Smooth muscle cell (in vitro differentiated cells): ENCODE results near the gene COTL1. TPM values are rescaled to one million over a fixed set of nuclear protein-coding genes. Genes with fewer than 3 reads are reported as not detected.

Experiments used
- DNase-seq: peaks from one replicate; lab custom pipeline; 2025; ENCODE audit not compliant: unreplicated experiment; lab: John Stamatoyannopoulos, UW
- H2AFZ ChIP-seq: fragments of 200-600 bp; sonication (generic); 2 replicates; pipeline ENCODE4 v1.6.0; 2016; ENCODE audit warnings: antibody characterized with exemption, low read depth, mild to moderate bottlenecking
- H3F3A ChIP-seq: fragments of 200-600 bp; sonication (generic); 2 replicates; pipeline ENCODE4 v1.6.0; 2017; ENCODE audit warnings: antibody characterized with exemption, low read depth
- H3K27ac ChIP-seq: fragments of 200-600 bp; sonication (generic); 2 replicates; pipeline ENCODE4 v1.5.1; 2016; ENCODE audit warnings: low read depth, mild to moderate bottlenecking
- H3K27me3 ChIP-seq: fragments of 200-600 bp; sonication (generic); 2 replicates; pipeline ENCODE4 v1.6.1; 2016; ENCODE audit warnings: low read depth, mild to moderate bottlenecking
- H3K36me3 ChIP-seq: fragments of 200-600 bp; sonication (generic); 2 replicates; pipeline ENCODE4 v1.5.1; 2016; ENCODE audit warnings: low read depth
- H3K4me1 ChIP-seq: fragments of 200-600 bp; sonication (generic); 2 replicates; pipeline ENCODE4 v1.5.1; 2016; ENCODE audit warnings: low read depth
- H3K4me2 ChIP-seq: fragments of 200-600 bp; sonication (generic); 2 replicates; pipeline ENCODE4 v1.6.0; 2016; ENCODE audit warnings: mild to moderate bottlenecking
- H3K4me3 ChIP-seq: fragments of 200-600 bp; sonication (generic); 2 replicates; pipeline ENCODE4 v1.5.1; 2016; ENCODE audit warnings: mild to moderate bottlenecking
- H3K79me2 ChIP-seq: fragments of 200-600 bp; sonication (generic); 2 replicates; pipeline ENCODE4 v1.6.0; 2016; ENCODE audit warnings: low read depth, mild to moderate bottlenecking
- H3K9ac ChIP-seq: fragments of 200-600 bp; sonication (generic); 2 replicates; pipeline ENCODE4 v1.6.0; 2016; ENCODE audit warnings: low read depth
- H3K9me3 ChIP-seq: fragments of 200-600 bp; sonication (generic); replicated peaks from 2 replicates; pipeline ENCODE4 v1.5.1; 2016; ENCODE audit warnings: low read depth
- H4K20me1 ChIP-seq: fragments of 200-600 bp; sonication (generic); 2 replicates; pipeline ENCODE4 v1.6.0; 2016; ENCODE audit warnings: low read depth
- CTCF ChIP-seq: fragments of 200-600 bp; sonication (generic); IDR thresholded peaks from 2 replicates; pipeline ENCODE4 v1.5.1; 2017; ENCODE audit warnings: borderline replicate concordance, mild to moderate bottlenecking, antibody characterized with exemption; ENCODE audit not compliant: insufficient read depth, poor library complexity, severe bottlenecking
- WGBS: methylation state at CpG from one replicate; pipeline ENCODE4 v1.1.7; 2016; ENCODE audit warnings: low lambda C conversion rate; 5-methylcytosine and 5-hydroxymethylcytosine counted together
- polyA plus RNA-seq: library from polyadenylated mRNA; unstranded; fragments of >200 nt; fragmentation: Nextera tagmentation; extraction: Ambion mirVana; gene quantifications from 2 replicates; pipeline ENCODE4 v1.2.1, GENCODE V29; 2016
- total RNA-seq: library from RNA; depleted of rRNA; stranded (reverse); fragments of >200 nt; gene quantifications from 2 replicates; pipeline ENCODE4 v1.2.3, GENCODE V29; 2014

COTL1 gene
- total and polyA plus RNA-seq, 2 experiments from 2014 or later = 81.2 to 233 TPM

GRCh38 chr16:84563064-84563715 is 54.7 kb downstream of the COTL1 start:
- Histone ChIP-seq H3F3A (no peaks in the 10 kb centered on the region), H3K4me3 (no peak overlapping the region), H3K27me3 (no peaks in the 10 kb centered on the region), H2AFZ (no peak overlapping the region), H3K36me3 (no peaks in the 10 kb centered on the region), H3K27ac (no peak overlapping the region), H3K9me3 (no peaks in the 10 kb centered on the region), H4K20me1 (no peaks in the 10 kb centered on the region), H3K79me2 (no peaks in the 10 kb centered on the region), H3K4me2 (no peak overlapping the region), H3K4me1 (no peaks in the 10 kb centered on the region), H3K9ac (no peak overlapping the region)
- no peak for DNase-seq
- WGBS = 85% methylated on average over 7 of the region's 7 CpGs
- TF ChIP-seq CTCF = no peak

- Histone ChIP-seq H3K79me2 (no peaks in the 10 kb centered on the region), H3K4me1 (no peaks in the 10 kb centered on the region), H3F3A (no peaks in the 10 kb centered on the region), H3K4me3 (no peak overlapping the region), H3K27me3 (no peaks in the 10 kb centered on the region), H4K20me1 (no peaks in the 10 kb centered on the region), H3K9ac (no peak overlapping the region), H3K27ac (no peak overlapping the region), H3K9me3 (no peaks in the 10 kb centered on the region), H3K36me3 (no peaks in the 10 kb centered on the region), H2AFZ (no peak overlapping the region), H3K4me2 (no peak overlapping the region)
- DNase-seq = no peak
- 93% methylated on average over 16 of the region's 16 CpGs for WGBS
- no peak for TF ChIP-seq CTCF
Observed at GRCh38 chr16:84562174-84562815, 55.6 kb downstream of the COTL1 start.

DNA sequence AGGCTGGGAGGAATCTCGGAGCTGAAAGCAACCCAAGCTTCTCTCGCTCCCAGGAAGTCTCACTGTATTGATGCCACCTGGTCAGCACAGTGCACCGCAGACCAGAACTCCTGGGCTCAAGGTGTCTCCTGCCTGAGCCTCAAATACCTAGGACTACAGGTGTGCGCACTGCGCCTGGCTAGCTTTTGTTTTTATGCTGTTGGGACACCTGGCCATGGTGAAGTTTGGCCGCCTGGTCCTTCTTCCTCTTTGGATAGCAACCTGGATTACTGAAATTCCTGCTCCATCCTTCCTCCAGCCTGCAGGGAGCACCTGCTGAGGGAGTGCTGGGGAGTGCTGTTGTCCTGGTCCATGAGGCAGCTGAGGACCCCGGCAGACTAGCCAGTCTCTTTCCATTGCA is 56.6 kb downstream of the COTL1 start:
- Histone ChIP-seq H3K9ac (no peak overlapping the region), H3F3A (no peaks in the 10 kb centered on the region), H3K79me2 (no peaks in the 10 kb centered on the region), H3K9me3 (no peaks in the 10 kb centered on the region), H3K27ac (no peak overlapping the region), H3K4me2 (no peak overlapping the region), H3K4me1 (no peaks in the 10 kb centered on the region), H3K4me3 (no peak overlapping the region), H2AFZ (no peak overlapping the region), H4K20me1 (no peaks in the 10 kb centered on the region), H3K36me3 (no peaks in the 10 kb centered on the region), H3K27me3 (no peaks in the 10 kb centered on the region)
- 90% methylated on average over 7 of the region's 7 CpGs for WGBS
- TF ChIP-seq CTCF = no peak
- no peak for DNase-seq

GRCh38 chr16:84560269-84560668 is 57.6 kb downstream of the COTL1 start:
- Histone ChIP-seq H3K4me3 (no peak overlapping the region), H3K4me1 (peaks cover 9% of the 10 kb centered on the region), H2AFZ (no peak overlapping the region), H3K36me3 (no peaks in the 10 kb centered on the region), H3K9ac (no peak overlapping the region), H3K27me3 (no peaks in the 10 kb centered on the region), H3K79me2 (no peaks in the 10 kb centered on the region), H3K9me3 (no peaks in the 10 kb centered on the region), H4K20me1 (no peaks in the 10 kb centered on the region), H3F3A (no peaks in the 10 kb centered on the region), H3K27ac (no peak overlapping the region), H3K4me2 (no peak overlapping the region)
- DNase-seq = no peak
- WGBS = 95% methylated on average over 5 of the region's 5 CpGs
- TF ChIP-seq CTCF = no peak
